Osteocyte (in vitro differentiated cells): Measurements from ENCODE around the gene GKN1. TPM values are rescaled to one million over a fixed set of nuclear protein-coding genes. Genes with fewer than 3 reads are reported as not detected.
A peak's percentile ranks its signal among the peaks of the same experiment; 100 is the strongest.
"Not testable (repeated sequence)": the region's sequence is repeated elsewhere in the genome, so short reads cannot be mapped to it uniquely, and the experiment has no call there.

Source experiments
- DNase-seq: peaks from one replicate; pipeline ENCODE4 v3.0.0; 2021; ENCODE audit warnings: mixed read lengths; ENCODE audit not compliant: unreplicated experiment; ENCODE audit errors: extremely low spot score
- H3K27ac Mint-ChIP-seq: one replicate; pipeline ENCODE4 v1.8.0; 2021; ENCODE audit warnings: mild to moderate bottlenecking, mixed read lengths; ENCODE audit not compliant: unreplicated experiment
- H3K27me3 Mint-ChIP-seq: one replicate; pipeline ENCODE4 v1.8.0; 2021; ENCODE audit warnings: mixed read lengths; ENCODE audit not compliant: unreplicated experiment
- H3K36me3 Mint-ChIP-seq: one replicate; pipeline ENCODE4 v1.8.0; 2021; ENCODE audit warnings: mixed read lengths; ENCODE audit not compliant: unreplicated experiment
- H3K4me1 Mint-ChIP-seq: one replicate; pipeline ENCODE4 v1.8.0; 2021; ENCODE audit warnings: mixed read lengths; ENCODE audit not compliant: unreplicated experiment
- H3K4me3 Mint-ChIP-seq: one replicate; pipeline ENCODE4 v1.8.0; 2021; ENCODE audit warnings: mild to moderate bottlenecking, moderate library complexity, mixed read lengths; ENCODE audit not compliant: unreplicated experiment
- H3K9me3 Mint-ChIP-seq: one replicate; pipeline ENCODE4 v1.8.0; 2021; ENCODE audit warnings: mixed read lengths; ENCODE audit not compliant: unreplicated experiment
- total RNA-seq: library from RNA; stranded (reverse); gene quantifications from 2 replicates; pipeline ENCODE4 v1.2.1, GENCODE V29; 2021
- TF ChIP-seq, protein P1 (sequence below): fragments of 200-600 bp; sonication (generic); IDR thresholded peaks from 2 replicates; pipeline ENCODE4 v1.5.0; 2021; ENCODE audit warnings: antibody characterized with exemption, mild to moderate bottlenecking, moderate library complexity

Gene GKN1
- total RNA-seq, 1 donor from 2014 or later, result not detected

DNA sequence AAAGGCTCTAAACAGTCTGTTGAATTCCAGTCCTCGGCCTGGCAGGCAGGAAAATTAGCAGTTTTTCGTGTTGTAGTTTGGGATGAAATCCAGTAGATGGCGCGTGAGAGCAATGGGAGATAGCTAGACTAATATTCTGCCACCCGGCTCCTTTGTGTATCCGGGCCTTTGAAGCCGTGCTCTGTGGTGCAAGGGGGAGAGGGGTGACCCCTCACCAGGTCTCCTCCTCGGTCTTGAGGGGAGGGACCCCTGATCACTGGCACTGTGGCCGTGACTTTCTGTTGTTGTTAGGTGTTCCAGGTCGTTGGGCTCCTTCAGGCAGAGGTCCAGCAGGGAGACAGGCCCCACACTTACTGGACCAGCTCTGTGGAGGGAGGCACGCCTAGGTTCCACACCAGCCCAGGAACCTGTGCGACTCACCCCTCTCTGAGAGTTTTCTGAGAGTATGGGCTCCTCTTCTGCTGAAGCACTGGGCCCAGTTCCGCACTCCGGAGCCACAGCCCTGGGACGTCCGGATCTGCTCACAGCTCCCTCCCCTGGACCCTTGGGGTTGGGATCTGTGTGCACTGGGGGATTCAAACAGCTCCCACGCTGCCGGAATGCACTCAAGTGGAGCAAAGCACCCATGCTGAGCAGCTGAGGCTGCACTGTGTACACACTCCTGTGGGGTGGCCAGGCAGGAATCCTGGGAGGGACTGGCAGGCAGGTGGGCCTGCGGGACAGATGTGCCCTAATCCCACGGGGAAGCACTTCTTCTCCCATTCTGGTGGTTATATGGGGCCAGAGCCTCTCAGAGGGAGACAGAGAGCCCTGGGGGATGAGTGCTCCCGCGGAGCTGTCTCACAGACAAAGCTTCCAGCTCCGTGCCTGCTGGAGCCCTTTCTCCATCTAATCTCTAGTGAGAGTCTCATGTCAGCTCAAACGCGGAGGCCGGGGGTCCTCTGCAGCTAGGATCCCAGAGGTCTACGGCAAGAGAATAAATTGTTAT, 30.6 kb upstream of the GKN1 start:
- Mint-ChIP-seq H3K27ac (peak overlapping the region; percentile 34), H3K9me3 (peaks cover 31% of the 10 kb centered on the region), H3K4me1 (peaks cover 9% of the 10 kb centered on the region), H3K36me3 (peaks cover 7% of the 10 kb centered on the region), H3K4me3 (no peak overlapping the region), H3K27me3 (no peaks in the 10 kb centered on the region)
- TF ChIP-seq, protein P1, sequence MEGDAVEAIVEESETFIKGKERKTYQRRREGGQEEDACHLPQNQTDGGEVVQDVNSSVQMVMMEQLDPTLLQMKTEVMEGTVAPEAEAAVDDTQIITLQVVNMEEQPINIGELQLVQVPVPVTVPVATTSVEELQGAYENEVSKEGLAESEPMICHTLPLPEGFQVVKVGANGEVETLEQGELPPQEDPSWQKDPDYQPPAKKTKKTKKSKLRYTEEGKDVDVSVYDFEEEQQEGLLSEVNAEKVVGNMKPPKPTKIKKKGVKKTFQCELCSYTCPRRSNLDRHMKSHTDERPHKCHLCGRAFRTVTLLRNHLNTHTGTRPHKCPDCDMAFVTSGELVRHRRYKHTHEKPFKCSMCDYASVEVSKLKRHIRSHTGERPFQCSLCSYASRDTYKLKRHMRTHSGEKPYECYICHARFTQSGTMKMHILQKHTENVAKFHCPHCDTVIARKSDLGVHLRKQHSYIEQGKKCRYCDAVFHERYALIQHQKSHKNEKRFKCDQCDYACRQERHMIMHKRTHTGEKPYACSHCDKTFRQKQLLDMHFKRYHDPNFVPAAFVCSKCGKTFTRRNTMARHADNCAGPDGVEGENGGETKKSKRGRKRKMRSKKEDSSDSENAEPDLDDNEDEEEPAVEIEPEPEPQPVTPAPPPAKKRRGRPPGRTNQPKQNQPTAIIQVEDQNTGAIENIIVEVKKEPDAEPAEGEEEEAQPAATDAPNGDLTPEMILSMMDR, result peak; percentile 87
- DNase-seq, result no peak

DNA sequence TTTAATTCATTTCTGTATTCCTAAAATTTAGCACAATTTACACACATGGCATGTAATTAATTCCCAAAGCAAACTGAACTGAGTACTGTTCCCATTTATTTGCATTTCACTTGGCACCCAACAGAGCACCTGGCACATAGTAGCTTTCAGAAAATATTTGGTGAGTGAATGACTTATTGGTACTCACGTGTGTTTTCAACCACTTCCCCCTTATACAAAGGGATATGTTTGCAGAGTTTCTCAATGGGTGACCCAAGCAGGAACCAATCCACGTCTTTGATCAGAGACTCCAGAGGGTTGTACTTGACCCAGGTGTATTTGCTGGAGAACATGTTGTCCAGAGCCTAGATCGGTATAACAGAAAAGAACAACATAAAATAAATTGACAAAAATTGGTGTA, 28.3 kb upstream of the GKN1 start:
- no peak for DNase-seq
- Mint-ChIP-seq H3K27ac (no peak overlapping the region), H3K4me1 (peaks cover 16% of the 10 kb centered on the region), H3K4me3 (no peak overlapping the region), H3K27me3 (no peaks in the 10 kb centered on the region), H3K9me3 (peaks cover 11% of the 10 kb centered on the region), H3K36me3 (peaks cover 2% of the 10 kb centered on the region)
- TF ChIP-seq, protein P1, result no peak

DNA sequence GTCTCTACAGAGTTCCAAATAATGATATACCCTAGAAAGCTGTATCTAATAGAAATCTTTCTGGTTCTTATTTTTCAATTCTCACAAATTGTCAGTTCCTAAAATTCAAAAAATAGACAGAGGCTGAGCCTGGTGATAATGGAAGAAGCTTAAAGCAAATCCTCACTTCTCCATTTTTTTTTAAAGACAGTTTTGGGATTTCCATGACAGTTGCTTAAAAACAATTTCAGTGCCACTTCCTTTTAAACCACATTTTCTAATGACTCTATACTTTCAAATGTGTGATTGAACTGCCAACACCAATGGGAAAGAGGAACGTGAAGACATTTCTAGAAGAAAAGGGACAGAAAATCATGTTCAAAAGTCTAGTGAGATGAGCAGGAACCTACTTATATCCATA, 25.7 kb upstream of the GKN1 start:
- Mint-ChIP-seq H3K27me3 (no peaks in the 10 kb centered on the region), H3K9me3 (no peaks in the 10 kb centered on the region), H3K4me1 (peaks cover 12% of the 10 kb centered on the region), H3K4me3 (no peak overlapping the region), H3K27ac (no peak overlapping the region), H3K36me3 (no peaks in the 10 kb centered on the region)
- no peak for DNase-seq
- TF ChIP-seq, protein P1, result no peak

DNA sequence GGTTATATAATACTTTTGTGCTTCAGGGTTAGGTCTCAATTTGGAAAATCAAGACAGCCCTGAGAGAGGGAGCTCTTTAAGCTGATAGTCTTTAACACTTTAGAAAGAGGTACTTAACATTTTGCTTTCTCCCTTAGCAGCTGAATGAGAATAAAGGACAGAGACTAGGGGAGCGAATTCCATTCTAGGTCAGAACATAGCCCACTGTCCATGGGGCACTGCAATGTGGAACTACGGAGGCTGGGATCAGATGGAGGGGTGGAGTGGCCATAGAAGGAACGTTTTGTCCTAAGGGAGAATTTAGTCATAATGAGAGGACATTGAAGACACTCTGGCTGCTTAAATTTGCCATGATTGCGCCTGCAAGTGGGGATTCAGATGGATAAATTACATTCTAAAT, 22.5 kb upstream of the GKN1 start:
- Mint-ChIP-seq H3K4me1 (peaks cover 7% of the 10 kb centered on the region), H3K4me3 (no peak overlapping the region), H3K9me3 (peaks cover 6% of the 10 kb centered on the region), H3K27ac (no peak overlapping the region), H3K27me3 (no peaks in the 10 kb centered on the region), H3K36me3 (no peaks in the 10 kb centered on the region)
- no peak for DNase-seq
- TF ChIP-seq, protein P1, result no peak

DNA sequence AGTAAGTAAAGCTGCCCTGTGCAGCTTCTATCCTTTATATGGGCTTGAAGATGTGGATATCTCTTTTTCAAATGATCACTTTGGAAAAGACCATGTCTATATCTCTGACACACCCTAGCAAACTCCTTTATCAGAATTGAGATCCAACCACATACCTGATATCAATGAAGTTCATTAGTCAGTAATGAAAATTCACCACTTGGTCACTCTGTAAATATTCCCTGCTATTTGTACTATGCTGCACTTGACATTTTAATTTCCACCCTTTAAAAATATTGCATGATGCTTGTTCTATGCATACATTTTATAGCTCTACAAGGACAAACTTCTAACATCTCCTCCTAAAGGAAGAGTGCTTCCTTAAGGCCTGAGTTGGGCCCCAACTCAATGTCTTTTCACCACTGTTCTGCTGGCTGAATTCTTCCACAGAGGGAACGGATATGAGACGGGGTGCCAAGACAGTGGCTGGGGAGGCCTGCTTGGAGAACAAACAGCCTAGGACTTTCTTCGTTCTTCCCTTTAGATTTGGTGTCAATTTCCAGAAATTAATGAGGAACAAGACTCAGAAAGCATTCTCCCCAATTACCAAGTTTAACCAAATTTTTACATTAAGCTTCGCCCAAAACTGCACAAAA, 21.4 kb upstream of the GKN1 start, which contains the start of gene GKN2:
Gene GKN2, minus strand, starts transcription at position 7 of the 635 bp plus-strand sequence. CDS start 32 bp downstream, outside the sequence.
- no peak for DNase-seq
- H3K36me3 Mint-ChIP-seq, result no peaks in the 10 kb centered on the region
- peaks cover 6% of the 10 kb centered on the region for H3K9me3 Mint-ChIP-seq
- H3K27me3 Mint-ChIP-seq, result no peaks in the 10 kb centered on the region
- H3K4me3 Mint-ChIP-seq, result no peak within 1 kb of the TSS
- TF ChIP-seq, protein P1, result no peak
- no peak within 1 kb of the TSS for H3K27ac Mint-ChIP-seq
- peaks cover 7% of the 10 kb centered on the region for H3K4me1 Mint-ChIP-seq

DNA sequence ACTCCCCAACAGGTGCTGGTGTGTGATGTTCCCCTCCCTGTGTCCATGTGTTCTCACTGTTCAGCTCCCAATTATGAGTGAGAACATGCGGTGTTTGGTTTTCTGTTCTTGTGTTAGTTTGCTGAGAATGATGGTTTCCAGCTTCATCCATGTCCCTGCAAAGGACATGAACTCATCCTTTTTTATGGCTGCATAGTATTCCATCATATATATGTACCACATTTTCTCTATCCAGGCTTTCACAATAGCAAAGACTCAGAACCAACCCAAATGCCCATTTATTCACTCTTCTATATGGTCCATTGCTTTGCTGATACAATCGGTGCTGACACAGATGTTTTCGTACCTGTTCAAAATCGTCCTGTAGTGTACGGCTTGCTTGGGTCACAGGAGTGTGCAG, 19.0 kb upstream of the GKN1 start:
- H3K9me3 Mint-ChIP-seq, H3K36me3 Mint-ChIP-seq, H3K27me3 Mint-ChIP-seq, DNase-seq, H3K4me1 Mint-ChIP-seq, H3K4me3 Mint-ChIP-seq, H3K27ac Mint-ChIP-seq: not testable (repeated sequence)
